ENCODE measurements around the gene PCDHGA8.
"Not testable (repeated sequence)": the region's sequence is repeated elsewhere in the genome, so short reads cannot be mapped to it uniquely, and the experiment has no call there.

The PCDHGA8 gene

DNA sequence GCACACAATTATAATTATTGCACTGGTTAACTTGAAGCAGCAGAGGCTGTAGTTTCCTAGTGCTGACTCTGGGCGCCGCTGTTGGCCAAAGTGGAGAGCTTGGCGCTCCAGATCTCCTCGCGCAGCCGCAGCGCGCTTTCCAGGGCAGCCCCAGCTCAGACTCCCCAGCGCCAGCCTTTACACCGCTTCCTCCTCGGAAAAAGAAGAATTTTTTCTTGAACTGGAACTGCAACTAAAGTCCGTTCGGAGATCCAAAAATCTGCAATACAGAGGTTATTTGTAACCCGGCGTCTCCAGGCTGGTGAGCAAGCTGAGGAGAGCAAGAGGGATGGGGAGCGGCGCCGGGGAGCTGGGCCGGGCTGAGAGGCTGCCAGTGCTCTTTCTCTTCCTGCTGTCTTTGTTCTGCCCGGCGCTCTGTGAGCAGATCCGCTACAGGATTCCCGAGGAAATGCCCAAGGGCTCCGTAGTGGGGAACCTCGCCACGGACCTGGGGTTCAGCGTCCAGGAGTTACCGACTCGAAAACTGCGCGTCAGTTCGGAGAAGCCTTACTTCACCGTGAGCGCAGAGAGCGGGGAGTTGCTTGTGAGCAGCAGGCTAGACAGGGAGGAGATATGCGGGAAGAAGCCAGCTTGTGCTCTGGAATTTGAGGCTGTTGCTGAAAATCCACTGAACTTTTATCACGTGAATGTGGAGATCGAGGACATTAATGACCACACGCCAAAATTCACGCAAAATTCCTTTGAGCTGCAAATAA, 4.7 kb upstream of the PCDHGA8 start, which contains the start of gene PCDHGB4:
PCDHGB4 (plus strand) TSS at position 142 of the 755 bp plus-strand sequence; CDS start at position 329, 187 bp downstream.
- TF ChIP-seq, protein P1, sequence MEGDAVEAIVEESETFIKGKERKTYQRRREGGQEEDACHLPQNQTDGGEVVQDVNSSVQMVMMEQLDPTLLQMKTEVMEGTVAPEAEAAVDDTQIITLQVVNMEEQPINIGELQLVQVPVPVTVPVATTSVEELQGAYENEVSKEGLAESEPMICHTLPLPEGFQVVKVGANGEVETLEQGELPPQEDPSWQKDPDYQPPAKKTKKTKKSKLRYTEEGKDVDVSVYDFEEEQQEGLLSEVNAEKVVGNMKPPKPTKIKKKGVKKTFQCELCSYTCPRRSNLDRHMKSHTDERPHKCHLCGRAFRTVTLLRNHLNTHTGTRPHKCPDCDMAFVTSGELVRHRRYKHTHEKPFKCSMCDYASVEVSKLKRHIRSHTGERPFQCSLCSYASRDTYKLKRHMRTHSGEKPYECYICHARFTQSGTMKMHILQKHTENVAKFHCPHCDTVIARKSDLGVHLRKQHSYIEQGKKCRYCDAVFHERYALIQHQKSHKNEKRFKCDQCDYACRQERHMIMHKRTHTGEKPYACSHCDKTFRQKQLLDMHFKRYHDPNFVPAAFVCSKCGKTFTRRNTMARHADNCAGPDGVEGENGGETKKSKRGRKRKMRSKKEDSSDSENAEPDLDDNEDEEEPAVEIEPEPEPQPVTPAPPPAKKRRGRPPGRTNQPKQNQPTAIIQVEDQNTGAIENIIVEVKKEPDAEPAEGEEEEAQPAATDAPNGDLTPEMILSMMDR (IDR thresholded peaks at IDR 0.05; ENCODE audit: borderline replicate concordance, insufficient read depth, low read depth, low read length): peak; percentile 31; the same call in 1 of the 2 replicates

DNA sequence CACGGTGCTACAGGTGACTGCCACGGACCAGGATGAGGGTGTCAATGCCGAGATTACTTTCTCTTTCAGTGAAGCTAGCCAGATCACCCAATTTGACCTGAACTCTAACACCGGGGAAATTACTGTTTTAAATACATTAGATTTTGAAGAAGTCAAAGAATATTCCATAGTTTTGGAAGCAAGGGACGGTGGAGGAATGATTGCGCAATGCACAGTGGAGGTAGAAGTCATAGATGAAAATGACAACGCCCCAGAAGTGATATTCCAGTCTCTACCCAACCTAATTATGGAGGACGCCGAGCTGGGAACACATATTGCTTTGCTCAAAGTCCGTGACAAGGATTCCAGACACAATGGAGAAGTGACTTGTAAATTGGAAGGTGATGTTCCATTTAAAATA, 3.8 kb upstream of the PCDHGA8 start:
- H3K4me3 ChIP-seq (ENCODE audit: low read depth, low read length): no peak overlapping the region
- TF ChIP-seq, protein P1 (IDR thresholded peaks at IDR 0.05; ENCODE audit: borderline replicate concordance, insufficient read depth, low read depth, low read length): no peak

More for the DNA sequence above, 4.7 kb upstream of the PCDHGA8 start, which contains the start of gene PCDHGB4:
- not testable (repeated sequence) for H3K4me3 ChIP-seq (ENCODE audit: low read depth, low read length)

DNA sequence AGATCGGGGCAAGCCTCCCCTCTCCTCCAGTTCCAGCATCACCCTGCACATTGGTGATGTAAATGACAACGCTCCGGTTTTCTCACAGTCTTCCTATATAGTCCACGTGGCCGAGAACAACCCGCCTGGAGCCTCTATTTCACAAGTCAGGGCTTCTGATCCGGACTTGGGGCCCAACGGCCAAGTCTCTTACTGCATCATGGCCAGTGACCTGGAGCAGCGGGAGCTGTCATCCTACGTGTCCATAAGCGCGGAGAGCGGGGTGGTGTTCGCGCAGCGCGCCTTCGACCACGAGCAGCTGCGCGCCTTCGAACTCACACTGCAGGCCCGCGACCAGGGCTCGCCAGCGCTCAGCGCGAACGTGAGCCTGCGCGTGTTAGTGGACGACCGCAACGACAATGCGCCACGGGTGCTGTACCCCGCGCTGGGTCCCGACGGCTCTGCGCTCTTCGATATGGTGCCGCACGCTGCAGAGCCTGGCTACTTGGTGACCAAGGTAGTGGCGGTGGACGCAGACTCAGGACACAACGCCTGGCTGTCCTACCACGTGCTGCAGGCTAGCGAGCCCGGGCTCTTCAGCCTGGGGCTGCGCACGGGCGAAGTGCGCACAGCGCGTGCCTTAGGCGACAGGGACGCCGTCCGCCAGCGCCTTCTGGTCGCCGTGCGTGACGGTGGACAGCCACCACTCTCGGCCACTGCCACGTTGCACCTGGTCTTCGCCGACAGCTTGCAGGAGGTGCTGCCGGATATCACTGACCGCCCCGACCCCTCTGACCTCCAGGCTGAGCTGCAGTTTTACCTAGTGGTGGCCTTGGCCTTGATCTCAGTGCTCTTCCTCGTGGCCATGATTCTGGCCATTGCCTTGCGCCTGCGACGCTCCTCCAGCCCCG, 3.0 kb upstream of the PCDHGA8 start:
- TF ChIP-seq, protein P1 (IDR thresholded peaks at IDR 0.05; ENCODE audit: borderline replicate concordance, insufficient read depth, low read depth, low read length): no peak
- H3K4me3 ChIP-seq (ENCODE audit: low read depth, low read length): no peak overlapping the region

DNA sequence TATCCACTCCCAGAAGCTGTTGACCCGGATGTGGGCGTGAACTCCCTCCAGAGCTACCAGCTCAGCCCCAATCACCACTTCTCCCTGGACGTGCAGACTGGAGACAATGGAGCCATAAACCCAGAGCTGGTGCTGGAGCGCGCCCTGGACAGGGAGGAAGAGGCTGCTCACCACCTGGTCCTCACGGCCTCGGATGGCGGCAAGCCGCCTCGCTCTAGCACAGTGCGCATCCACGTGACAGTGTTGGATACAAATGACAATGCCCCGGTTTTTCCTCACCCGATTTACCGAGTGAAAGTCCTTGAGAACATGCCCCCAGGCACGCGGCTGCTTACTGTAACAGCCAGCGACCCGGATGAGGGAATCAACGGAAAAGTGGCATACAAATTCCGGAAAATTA, 834 bp downstream of the PCDHGA8 start:
- no peak overlapping the region for H3K4me3 ChIP-seq (ENCODE audit: low read depth, low read length)
- TF ChIP-seq, protein P1 (IDR thresholded peaks at IDR 0.05; ENCODE audit: borderline replicate concordance, insufficient read depth, low read depth, low read length): no peak

DNA sequence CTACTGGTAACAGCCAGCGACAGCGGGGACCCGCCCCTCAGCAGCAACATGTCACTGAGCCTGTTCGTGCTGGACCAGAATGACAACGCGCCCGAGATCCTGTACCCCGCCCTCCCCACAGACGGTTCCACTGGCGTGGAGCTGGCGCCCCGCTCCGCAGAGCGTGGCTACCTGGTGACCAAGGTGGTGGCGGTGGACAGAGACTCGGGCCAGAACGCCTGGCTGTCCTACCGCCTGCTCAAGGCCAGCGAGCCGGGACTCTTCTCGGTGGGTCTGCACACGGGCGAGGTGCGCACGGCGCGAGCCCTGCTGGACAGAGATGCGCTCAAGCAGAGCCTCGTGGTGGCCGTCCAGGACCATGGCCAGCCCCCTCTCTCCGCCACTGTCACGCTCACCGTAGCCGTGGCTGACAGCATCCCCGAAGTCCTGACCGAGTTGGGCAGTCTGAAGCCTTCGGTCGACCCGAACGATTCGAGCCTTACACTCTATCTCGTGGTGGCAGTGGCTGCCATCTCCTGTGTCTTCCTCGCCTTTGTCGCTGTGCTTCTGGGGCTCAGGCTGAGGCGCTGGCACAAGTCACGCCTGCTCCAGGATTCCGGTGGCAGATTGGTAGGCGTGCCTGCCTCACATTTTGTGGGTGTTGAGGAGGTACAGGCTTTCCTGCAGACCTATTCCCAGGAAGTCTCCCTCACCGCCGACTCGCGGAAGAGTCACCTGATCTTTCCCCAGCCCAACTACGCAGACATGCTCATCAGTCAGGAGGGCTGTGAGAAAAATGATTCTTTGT, 2.2 kb downstream of the PCDHGA8 start:
- H3K4me3 ChIP-seq (ENCODE audit: low read depth, low read length): not testable (repeated sequence)

DNA sequence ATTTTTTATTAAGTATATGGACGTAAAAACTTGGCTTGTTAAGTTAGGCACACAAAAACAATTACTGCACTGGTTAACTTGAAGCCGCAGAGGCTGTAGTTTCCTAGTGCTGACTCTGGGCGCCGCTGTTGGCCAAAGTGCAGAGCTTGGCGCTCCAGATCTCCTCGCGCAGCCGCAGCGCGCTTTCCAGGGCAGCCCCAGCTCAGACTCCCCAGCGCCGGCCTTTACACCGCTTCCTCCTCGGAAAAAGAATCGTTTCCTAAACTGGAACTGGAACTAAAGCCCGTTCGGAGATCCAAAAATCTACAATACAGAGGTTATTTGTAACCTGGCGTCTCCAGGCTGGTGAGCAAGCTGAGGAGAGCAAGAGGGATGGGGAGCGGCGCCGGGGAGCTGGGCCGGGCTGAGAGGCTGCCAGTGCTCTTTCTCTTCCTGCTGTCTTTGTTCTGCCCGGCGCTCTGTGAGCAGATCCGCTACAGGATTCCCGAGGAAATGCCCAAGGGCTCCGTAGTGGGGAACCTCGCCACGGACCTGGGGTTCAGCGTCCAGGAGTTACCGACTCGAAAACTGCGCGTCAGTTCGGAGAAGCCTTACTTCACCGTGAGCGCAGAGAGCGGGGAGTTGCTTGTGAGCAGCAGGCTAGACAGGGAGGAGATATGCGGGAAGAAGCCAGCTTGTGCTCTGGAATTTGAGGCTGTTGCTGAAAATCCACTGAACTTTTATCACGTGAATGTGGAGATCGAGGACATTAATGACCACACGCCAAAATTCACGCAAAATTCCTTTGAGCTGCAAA, 5.5 kb downstream of the PCDHGA8 start, which contains the start of gene PCDHGB5:
PCDHGB5 (plus strand) TSS at position 192 of the 796 bp plus-strand sequence; CDS start at position 373, 181 bp downstream.
- TF ChIP-seq, protein P1 (IDR thresholded peaks at IDR 0.05; ENCODE audit: borderline replicate concordance, insufficient read depth, low read depth, low read length): peak; percentile 65
- H3K4me3 ChIP-seq (ENCODE audit: low read depth, low read length): peak within 1 kb of the TSS; percentile 41

All from GM12875 (cell line).